Kidney capillary endothelial cell (primary cell): Measurements from ENCODE around the gene NFKBIL1.

Experiments
- DNase-seq: peaks from one replicate; pipeline ENCODE4 v3.0.0-alpha.2; 2018; ENCODE audit warnings: low spot score

The NFKBIL1 gene

GRCh38 chr6:31534521-31535040, 12.8 kb upstream of the NFKBIL1 start:
- no peak for DNase-seq

DNA sequence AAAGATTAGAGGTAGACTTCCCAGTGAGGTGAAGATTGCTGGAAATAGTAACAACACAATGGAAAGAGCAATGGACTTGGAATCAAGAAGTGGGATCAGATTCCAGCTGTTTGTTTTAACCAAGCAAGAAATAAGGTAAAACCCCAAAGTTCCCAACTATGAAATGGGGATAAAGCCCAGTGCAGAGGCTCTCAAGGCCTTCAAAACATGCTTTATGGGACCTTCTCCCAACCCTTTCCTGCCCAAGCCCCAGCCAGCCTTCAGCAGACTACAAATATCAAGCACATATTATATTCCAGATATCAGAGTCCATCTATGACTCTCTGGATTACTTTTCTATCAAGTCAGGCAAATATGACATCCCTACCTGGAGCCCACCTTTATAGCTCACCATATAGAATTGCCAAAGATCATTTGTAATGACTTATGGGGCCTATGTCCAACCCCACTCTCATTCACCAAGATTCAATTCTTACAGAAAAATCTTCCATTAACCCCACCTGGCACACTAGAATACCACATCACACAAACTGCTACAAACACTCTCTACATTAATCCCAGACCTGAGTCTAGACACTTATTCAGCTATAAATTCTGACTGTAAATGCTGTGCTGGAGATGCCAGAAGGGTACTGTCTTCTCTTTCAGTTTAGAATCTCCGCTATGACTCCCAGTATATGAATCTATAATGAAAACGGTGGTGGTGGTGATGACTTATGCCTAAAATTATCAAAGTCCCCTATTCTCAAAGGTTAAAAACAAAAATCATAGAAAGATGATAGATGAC, 11.7 kb upstream of the NFKBIL1 start:
- DNase-seq: no peak

- DNase-seq: no peak
Observed at GRCh38 chr6:31538805-31539400, 8.5 kb upstream of the NFKBIL1 start.

- DNase-seq: no peak
Observed at GRCh38 chr6:31540640-31541039, 6.8 kb upstream of the NFKBIL1 start.

GRCh38 chr6:31541059-31541657, 6.2 kb upstream of the NFKBIL1 start:
- DNase-seq: no peak

GRCh38 chr6:31541658-31542521, 5.5 kb upstream of the NFKBIL1 start, which contains the start of gene DDX39B:
DDX39B (minus strand) TSS chr6:31542003; CDS start chr6:31540532, 1,471 bp downstream.
- peak; percentile 91 for DNase-seq

DNA sequence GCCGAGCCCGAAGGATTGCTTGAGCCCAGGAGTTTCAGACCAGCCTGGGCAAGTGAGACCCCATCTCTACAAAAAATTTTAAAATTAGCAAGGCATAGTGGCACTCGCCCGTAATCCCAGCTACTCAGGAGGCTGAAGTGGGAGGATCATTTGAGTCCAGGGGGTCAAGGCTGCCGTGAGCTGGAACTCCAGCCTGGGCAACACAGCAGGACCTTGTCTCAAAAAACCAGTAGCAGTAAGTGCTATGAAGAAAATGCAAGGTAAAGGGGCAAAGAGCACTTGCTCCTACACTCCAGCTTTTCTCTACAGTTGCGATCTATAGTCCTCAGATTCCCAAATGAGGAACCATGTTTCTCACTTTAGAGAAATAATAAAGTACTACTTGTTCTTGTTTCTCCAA, 3.8 kb upstream of the NFKBIL1 start:
- no peak for DNase-seq

DNA sequence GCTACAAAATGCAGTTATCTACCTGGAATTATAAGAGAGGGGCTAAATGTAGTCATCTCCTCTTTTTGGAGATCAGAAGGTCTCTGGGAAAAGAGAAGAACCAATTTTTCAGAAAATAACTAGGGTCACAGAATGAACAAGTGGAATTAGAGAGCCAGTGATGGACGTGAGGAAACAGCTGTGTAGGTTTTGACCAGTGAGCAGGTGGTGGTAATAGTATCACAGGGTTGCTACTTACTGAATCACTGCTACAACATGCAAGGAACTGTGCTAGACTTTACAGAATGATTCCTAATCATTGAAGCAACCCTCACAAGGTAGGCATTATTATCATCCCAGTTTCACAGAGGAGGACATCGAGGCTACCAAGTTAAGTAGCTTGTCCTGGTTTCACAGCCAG, 2.7 kb upstream of the NFKBIL1 start:
- no peak for DNase-seq

- no peak for DNase-seq
Observed at GRCh38 chr6:31545291-31545690, 2.1 kb upstream of the NFKBIL1 start.

DNA sequence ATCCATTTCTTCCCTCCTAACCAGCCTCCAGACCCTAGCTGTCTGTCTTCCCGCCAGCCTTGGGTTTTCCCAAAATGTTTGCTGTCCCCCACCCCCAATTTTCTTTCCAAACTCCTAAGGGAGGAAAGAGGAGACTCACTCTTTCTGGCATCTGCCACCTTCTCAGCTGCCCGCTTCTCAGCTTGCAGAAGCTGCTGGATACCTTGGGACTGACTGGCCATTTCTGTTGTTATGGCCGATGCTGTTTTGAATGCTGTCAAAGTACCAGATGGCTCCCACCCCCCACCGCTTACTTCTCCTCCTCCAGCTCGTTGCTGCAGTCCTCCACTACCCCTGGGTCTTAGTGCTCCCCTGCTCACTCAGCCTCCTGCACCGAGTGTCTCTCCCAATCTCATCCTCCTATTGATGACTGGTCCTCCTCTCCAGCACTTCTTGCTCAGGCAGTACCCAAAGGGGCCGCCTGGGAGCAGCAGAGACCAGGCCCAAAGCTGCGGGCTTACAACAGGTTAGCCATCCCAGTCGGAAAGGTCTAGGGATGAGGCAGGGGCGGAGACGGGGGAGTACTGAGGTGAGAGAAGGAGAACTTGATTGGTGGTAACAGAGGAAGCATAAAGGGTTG, 960 bp upstream of the NFKBIL1 start, which contains the start of gene ATP6V1G2:
Gene ATP6V1G2, minus strand, starts transcription at position 270 of the 619 bp plus-strand sequence. Its CDS starts 49 bp downstream, at position 221.
- peak; percentile 91 for DNase-seq

DNA sequence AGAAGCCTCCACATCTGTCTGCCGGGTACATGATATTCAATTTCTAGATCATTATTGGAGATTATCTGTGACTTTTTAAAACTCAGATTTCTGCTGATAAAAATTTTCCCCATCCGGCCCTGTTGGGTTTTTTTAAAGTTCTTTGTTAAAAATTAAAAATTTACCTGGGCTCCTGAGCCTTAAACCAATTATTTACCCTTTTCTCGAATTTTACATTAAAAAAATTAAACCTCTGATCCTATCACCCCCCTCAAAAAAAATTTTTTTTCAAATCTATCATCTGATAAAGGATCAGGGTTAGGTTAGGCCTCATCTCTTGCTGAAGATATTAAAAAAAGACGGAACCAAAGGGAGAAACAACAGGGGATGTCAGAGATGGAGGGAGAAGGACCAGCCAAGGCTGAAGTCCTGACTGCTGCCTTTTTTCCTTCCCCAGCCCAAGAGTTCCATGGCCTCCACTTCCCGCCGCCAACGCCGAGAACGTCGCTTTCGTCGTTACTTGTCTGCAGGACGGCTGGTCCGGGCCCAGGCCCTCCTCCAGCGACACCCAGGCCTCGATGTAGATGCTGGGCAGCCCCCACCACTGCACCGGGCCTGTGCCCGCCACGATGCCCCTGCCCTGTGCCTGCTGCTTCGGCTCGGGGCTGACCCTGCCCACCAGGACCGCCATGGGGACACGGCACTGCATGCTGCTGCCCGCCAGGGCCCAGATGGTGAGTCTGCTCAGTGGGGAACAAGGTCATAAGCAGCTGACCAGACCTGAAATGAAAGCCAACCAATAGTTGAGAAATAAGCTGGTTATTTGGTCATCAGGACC, 527 bp downstream of the NFKBIL1 start:
- no peak for DNase-seq

DNA sequence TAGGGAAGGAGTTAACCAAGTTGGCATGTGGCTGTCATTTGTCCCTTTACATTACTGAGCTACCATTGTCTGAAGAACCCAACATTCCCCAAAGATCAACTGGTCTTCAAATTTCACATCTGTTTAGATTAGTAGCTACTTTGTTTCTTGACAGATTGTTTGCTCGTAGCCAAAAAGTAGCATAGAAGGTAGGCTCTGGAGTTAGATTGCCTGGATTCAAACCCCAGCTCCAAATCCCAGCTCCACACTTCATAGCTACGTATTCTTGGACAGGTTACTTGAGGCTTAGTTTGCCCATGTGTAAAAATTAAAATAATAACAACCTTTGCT, 1.1 kb downstream of the NFKBIL1 start:
- DNase-seq: no peak

DNA sequence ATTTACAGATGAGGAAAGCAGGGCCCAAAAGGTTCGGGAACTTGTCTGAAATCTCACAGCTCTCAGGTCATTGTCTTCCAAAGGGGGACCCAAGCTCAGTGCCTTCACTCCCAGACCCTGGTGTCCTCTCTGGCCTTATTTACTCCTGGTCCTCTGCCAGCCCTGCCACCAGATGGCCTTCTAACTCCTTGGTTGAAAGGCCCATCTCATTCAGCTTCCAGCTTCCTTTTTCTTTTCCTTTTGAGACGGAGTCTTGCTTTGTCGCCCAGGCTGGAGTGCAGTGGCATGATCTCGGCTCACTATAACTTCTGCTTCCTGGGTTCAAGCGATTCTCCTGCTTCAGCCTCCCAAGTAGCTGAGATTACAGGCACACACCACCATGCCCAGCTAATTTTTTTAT, 4.0 kb downstream of the NFKBIL1 start:
- DNase-seq: peak; percentile 88

DNA sequence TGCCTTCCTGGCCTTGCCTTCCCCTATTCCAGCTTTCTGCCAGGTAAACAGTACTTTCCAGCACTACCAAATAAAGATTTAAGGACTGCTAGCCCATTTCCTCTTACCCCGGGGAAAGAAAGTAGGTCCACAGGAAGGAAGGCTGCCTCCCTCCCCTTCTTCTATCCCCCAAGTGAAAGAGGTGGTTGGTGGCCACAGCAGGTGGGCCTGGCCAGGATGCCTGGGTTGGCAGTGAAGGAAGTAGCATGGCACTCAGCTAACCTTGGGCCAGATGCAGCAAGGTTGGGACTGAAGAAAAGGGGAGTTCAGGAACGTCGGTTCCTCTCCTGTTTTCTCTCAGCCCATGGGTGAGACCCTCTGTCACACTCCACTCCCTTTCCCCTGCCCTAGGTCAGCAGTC, 8.9 kb downstream of the NFKBIL1 start:
- no peak for DNase-seq

- no peak for DNase-seq
Observed at GRCh38 chr6:31557443-31558317, 10.3 kb downstream of the NFKBIL1 start.

DNA sequence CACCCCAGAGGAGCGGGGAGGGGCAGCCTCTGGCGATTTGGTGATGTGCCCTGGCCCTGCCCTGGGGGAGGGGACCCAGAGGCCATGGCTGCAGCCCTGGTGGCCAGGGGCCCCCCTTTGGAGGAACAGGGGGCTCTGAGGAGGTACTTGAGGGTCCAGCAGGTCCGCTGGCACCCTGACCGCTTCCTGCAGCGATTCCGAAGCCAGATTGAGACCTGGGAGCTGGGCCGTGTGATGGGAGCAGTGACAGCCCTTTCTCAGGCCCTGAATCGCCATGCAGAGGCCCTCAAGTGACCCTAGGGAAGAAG, 10.9 kb downstream of the NFKBIL1 start:
- DNase-seq: no peak

GRCh38 chr6:31558631-31559500, 11.5 kb downstream of the NFKBIL1 start:
- DNase-seq: no peak

DNA sequence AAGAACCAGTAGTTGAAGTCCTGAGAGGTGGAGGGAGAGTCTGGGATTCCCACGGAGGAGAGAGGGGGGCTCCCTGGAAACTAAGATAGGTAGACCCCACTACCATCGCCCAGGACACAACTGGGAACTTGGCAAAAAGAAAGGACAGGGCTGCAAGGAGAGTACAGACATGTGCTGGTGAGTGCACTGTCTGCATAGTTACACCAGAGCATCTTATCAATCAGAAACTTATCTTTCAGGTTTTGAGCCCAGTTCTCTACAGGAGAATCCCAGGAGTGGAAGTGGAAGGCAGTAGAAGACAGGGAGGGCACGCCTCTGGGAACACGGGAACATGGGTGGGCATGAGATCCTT, 12.2 kb downstream of the NFKBIL1 start:
- DNase-seq: no peak
